K562 (cell line): Measurements from ENCODE around the gene SET. TPM values are rescaled to one million over a fixed set of nuclear protein-coding genes. Genes with fewer than 3 reads are reported as not detected.

ENCODE experiments used
- DEAF1 ChIP-seq: fragments of 450-650 bp; formaldehyde crosslinking; IDR thresholded peaks from 2 replicates; pipeline ENCODE4 v1.4.0; 2020; ENCODE audit warnings: mild to moderate bottlenecking, moderate library complexity
- FOXJ3 ChIP-seq: sonication (generic); formaldehyde crosslinking; IDR thresholded peaks from 2 replicates; pipeline ENCODE4 v1.4.0; 2020; ENCODE audit warnings: mild to moderate bottlenecking, missing genetic modification reagents
- MYC ChIP-seq, 2 experiments: fragments of 250-450 bp in 1 of 2; sonication (Bioruptor Pico) in 1 of 2; IDR thresholded peaks; 2 replicates each; pipeline versions ENCODE4 v1.5.1 to v1.6.1; 2012 to 2021; ENCODE audit warnings: low read depth in 2 of 2, borderline replicate concordance in 1 of 2, improper control_type of control experiment in 1 of 2, low read length in 1 of 2, mild to moderate bottlenecking in 1 of 2, moderate library complexity in 1 of 2
- NEUROD1 ChIP-seq: fragments of 150-350 bp; IDR thresholded peaks from 2 replicates; pipeline ENCODE4 v1.6.1; 2014; ENCODE audit warnings: borderline replicate concordance, low read length, low read depth; ENCODE audit not compliant: partially characterized antibody
- NFE2L1 ChIP-seq: fragments of 450-650 bp; IDR thresholded peaks from 2 replicates; pipeline ENCODE4 v1.6.1; 2016; ENCODE audit warnings: missing genetic modification characterization, low read depth, mild to moderate bottlenecking, missing compliant biosample characterization, moderate library complexity, borderline replicate concordance
- NFIX ChIP-seq: fragments of 250-450 bp; sonication (Bioruptor Pico); IDR thresholded peaks from 2 replicates; pipeline ENCODE4 v1.4.0; 2020; ENCODE audit warnings: low read depth, mild to moderate bottlenecking, moderate library complexity
- NRF1 ChIP-seq, 2 experiments: fragments of 450-650 bp; IDR thresholded peaks in 1 of 2; conservative IDR thresholded peaks in 1 of 2; 2 replicates each; pipeline ENCODE4 v1.6.1; 2014; ENCODE audit warnings: mild to moderate bottlenecking in 2 of 2
- POLR2A ChIP-seq: fragments of 450-650 bp; conservative IDR thresholded peaks from 2 replicates; pipeline ENCODE4 v1.6.1; 2016
- PRPF4 ChIP-seq: fragments of 200-400 bp; formaldehyde crosslinking; IDR thresholded peaks from one replicate; pipeline ENCODE4 v1.6.1; 2017; ENCODE audit warnings: low read length, low read depth, mild to moderate bottlenecking; ENCODE audit not compliant: insufficient read depth, poor library complexity, severe bottlenecking
- RFX1 ChIP-seq: fragments of 450-650 bp; IDR thresholded peaks from 2 replicates; pipeline ENCODE4 v1.6.1; 2016; ENCODE audit warnings: mild to moderate bottlenecking, moderate library complexity
- SAFB ChIP-seq: fragments of 200-400 bp; formaldehyde crosslinking; IDR thresholded peaks from 2 replicates; pipeline ENCODE4 v1.6.1; 2017; ENCODE audit warnings: low read depth, low read length, borderline replicate concordance
- SMARCA5 ChIP-seq: fragments of 450-650 bp; IDR thresholded peaks from 2 replicates; pipeline ENCODE4 v1.6.1; 2016
- SRF ChIP-seq, 2 experiments: fragments of 250-450, 450-650 bp in 1 of 2; sonication (Bioruptor Pico) in 1 of 2; sonication (generic) in 1 of 2; formaldehyde crosslinking; IDR thresholded peaks; 2 replicates each; pipeline versions ENCODE4 v1.5.0 to v1.5.1; 2020 to 2022; ENCODE audit warnings: mild to moderate bottlenecking in 1 of 2, missing genetic modification reagents in 1 of 2
- STAT6 ChIP-seq: sonication (generic); formaldehyde crosslinking; IDR thresholded peaks from 2 replicates; pipeline ENCODE4 v1.8.1; 2023; ENCODE audit warnings: mild to moderate bottlenecking, missing genetic modification reagents
- TCFL5 ChIP-seq: fragments of 250-450 bp; sonication (Bioruptor Pico); conservative IDR thresholded peaks from 2 replicates; pipeline ENCODE4 v1.6.1; 2021; ENCODE audit warnings: mild to moderate bottlenecking, moderate library complexity, matching md5 sums
- YY1 ChIP-seq, 3 experiments: IDR thresholded peaks; 2 replicates each; pipeline ENCODE4 v1.6.1; 2011; ENCODE audit warnings: low read length in 2 of 3, mild to moderate bottlenecking in 2 of 3, moderate library complexity in 2 of 3, borderline replicate concordance in 1 of 3, control low read depth in 1 of 3, low read depth in 1 of 3; ENCODE audit not compliant: insufficient read depth in 3 of 3, insufficient replicate concordance in 2 of 3, control insufficient read depth in 1 of 3, insufficient read length in 1 of 3; ENCODE audit errors: extremely low read depth in 1 of 3
- ZNF57 ChIP-seq: fragments of 450-650 bp; formaldehyde crosslinking; IDR thresholded peaks from 2 replicates; pipeline ENCODE4 v1.4.0; 2020; ENCODE audit warnings: mild to moderate bottlenecking, moderate library complexity
- polyA plus RNA-seq, 8 experiments: library from polyadenylated mRNA; depleted of rRNA in 4 of 8; stranded (reverse) in 5 of 8; unstranded in 3 of 8; fragments of >200 nt; fragmentation: Nextera tagmentation in 2 of 8; fragmentation: Illumina TruSeq in 1 of 8; extraction: Ambion mirVana in 2 of 8; extraction: Trizol in 1 of 8; gene quantifications; 2 replicates each; pipeline versions ENCODE4 v1.2.1 to v1.2.3, GENCODE V29; 2011 to 2014; ENCODE audit warnings: inconsistent platforms in 1 of 8, missing spikeins in 1 of 8
- total RNA-seq, 7 experiments: library from RNA; depleted of rRNA in 6 of 7; stranded (reverse); fragments of >200 nt in 6 of 7; fragmentation: Illumina TruSeq in 2 of 7; extraction: Trizol in 2 of 7; gene quantifications; 2 replicates each; pipeline versions ENCODE4 v1.2.1 to v1.2.3, GENCODE V29; 2011 to 2021; ENCODE audit warnings: low replicate concordance in 1 of 7
- TF ChIP-seq, protein P1 (sequence below): sonication (generic); formaldehyde crosslinking; IDR thresholded peaks from 2 replicates; pipeline ENCODE4 v1.8.0; 2023; ENCODE audit warnings: missing genetic modification reagents, mild to moderate bottlenecking, borderline replicate concordance

SET gene
- total and polyA plus RNA-seq, 9 of the 15 experiments (the other 6 are each of a cell fraction or from before 2014, with no cell fraction given) = 404 to 1,447 (median 907) TPM

- peak; percentile 81 for TF ChIP-seq DEAF1
- no peak for TF ChIP-seq SAFB
- peak; percentile 64 for TF ChIP-seq MYC (IDR thresholded peaks at IDR 0.05; ENCODE audit: low read depth, low read length)
- no peak for TF ChIP-seq MYC (CRISPR knock-in tag; IDR thresholded peaks at IDR 0.05; ENCODE audit: borderline replicate concordance, low read depth)
- TF ChIP-seq NRF1 (conservative IDR thresholded peaks at IDR 0.05 in 1 of 2, IDR thresholded peaks at IDR 0.05 in 1 of 2) = 0 out of 4 replicates have a peak, but pooled peaks of 1 of the 2 experiments have one; percentile 18
- peak; percentile 79 to 99 (median 91) for TF ChIP-seq YY1 (IDR thresholded peaks at IDR 0.05; ENCODE audit: borderline replicate concordance in 1 of 3, control insufficient read depth in 1 of 3, extremely low read depth in 1 of 3, insufficient read depth in 3 of 3, insufficient read length in 1 of 3, insufficient replicate concordance in 2 of 3, low read depth in 1 of 3, low read length in 2 of 3)
- no peak for TF ChIP-seq NFE2L1 (tag)
- no peak for TF ChIP-seq FOXJ3 (CRISPR knock-in tag)
- TF ChIP-seq SMARCA5 = no peak
- TF ChIP-seq, protein P1, sequence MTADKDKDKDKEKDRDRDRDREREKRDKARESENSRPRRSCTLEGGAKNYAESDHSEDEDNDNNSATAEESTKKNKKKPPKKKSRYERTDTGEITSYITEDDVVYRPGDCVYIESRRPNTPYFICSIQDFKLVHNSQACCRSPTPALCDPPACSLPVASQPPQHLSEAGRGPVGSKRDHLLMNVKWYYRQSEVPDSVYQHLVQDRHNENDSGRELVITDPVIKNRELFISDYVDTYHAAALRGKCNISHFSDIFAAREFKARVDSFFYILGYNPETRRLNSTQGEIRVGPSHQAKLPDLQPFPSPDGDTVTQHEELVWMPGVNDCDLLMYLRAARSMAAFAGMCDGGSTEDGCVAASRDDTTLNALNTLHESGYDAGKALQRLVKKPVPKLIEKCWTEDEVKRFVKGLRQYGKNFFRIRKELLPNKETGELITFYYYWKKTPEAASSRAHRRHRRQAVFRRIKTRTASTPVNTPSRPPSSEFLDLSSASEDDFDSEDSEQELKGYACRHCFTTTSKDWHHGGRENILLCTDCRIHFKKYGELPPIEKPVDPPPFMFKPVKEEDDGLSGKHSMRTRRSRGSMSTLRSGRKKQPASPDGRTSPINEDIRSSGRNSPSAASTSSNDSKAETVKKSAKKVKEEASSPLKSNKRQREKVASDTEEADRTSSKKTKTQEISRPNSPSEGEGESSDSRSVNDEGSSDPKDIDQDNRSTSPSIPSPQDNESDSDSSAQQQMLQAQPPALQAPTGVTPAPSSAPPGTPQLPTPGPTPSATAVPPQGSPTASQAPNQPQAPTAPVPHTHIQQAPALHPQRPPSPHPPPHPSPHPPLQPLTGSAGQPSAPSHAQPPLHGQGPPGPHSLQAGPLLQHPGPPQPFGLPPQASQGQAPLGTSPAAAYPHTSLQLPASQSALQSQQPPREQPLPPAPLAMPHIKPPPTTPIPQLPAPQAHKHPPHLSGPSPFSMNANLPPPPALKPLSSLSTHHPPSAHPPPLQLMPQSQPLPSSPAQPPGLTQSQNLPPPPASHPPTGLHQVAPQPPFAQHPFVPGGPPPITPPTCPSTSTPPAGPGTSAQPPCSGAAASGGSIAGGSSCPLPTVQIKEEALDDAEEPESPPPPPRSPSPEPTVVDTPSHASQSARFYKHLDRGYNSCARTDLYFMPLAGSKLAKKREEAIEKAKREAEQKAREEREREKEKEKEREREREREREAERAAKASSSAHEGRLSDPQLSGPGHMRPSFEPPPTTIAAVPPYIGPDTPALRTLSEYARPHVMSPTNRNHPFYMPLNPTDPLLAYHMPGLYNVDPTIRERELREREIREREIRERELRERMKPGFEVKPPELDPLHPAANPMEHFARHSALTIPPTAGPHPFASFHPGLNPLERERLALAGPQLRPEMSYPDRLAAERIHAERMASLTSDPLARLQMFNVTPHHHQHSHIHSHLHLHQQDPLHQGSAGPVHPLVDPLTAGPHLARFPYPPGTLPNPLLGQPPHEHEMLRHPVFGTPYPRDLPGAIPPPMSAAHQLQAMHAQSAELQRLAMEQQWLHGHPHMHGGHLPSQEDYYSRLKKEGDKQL (CRISPR knock-in tag) = no peak
- TF ChIP-seq POLR2A = no peak
- 0 out of 2 replicates have a peak, but pooled peaks have one; percentile 16 for TF ChIP-seq STAT6 (CRISPR knock-in tag)
- TF ChIP-seq NFIX (CRISPR knock-in tag) = no peak
- TF ChIP-seq ZNF57 (CRISPR knock-in tag) = no peak
- TF ChIP-seq PRPF4 = no peak
- TF ChIP-seq RFX1 = no peak
- TF ChIP-seq SRF (CRISPR knock-in tag; IDR thresholded peaks at IDR 0.05) = no peak
- no peak for TF ChIP-seq TCFL5 (CRISPR knock-in tag)
- TF ChIP-seq NEUROD1 = no peak
These were observed 44.2 kb downstream of the SET start (continued) for GRCh38 chr9:128733256-128733655.
